Choroid plexus epithelial cell (primary cell): ENCODE measurements around the gene PGM3.

Experiments used
- DNase-seq: peaks from one replicate; pipeline ENCODE4 v3.0.0-alpha.2; 2010; ENCODE audit warnings: low read depth
- H3K4me3 ChIP-seq: 2 replicates; pipeline ENCODE4 v1.5.1; 2011; ENCODE audit warnings: low read depth, mild to moderate bottlenecking, control low read depth, low read length, moderate library complexity
- TF ChIP-seq, protein P1 (sequence below): conservative IDR thresholded peaks from 2 replicates; pipeline ENCODE4 v1.5.1; 2011; ENCODE audit warnings: low read depth, mild to moderate bottlenecking, control low read depth, inconsistent platforms, low read length, moderate library complexity

PGM3 gene

GRCh38 chr6:83138118-83138722 lies 54.8 kb downstream of the PGM3 start:
- TF ChIP-seq, protein P1, sequence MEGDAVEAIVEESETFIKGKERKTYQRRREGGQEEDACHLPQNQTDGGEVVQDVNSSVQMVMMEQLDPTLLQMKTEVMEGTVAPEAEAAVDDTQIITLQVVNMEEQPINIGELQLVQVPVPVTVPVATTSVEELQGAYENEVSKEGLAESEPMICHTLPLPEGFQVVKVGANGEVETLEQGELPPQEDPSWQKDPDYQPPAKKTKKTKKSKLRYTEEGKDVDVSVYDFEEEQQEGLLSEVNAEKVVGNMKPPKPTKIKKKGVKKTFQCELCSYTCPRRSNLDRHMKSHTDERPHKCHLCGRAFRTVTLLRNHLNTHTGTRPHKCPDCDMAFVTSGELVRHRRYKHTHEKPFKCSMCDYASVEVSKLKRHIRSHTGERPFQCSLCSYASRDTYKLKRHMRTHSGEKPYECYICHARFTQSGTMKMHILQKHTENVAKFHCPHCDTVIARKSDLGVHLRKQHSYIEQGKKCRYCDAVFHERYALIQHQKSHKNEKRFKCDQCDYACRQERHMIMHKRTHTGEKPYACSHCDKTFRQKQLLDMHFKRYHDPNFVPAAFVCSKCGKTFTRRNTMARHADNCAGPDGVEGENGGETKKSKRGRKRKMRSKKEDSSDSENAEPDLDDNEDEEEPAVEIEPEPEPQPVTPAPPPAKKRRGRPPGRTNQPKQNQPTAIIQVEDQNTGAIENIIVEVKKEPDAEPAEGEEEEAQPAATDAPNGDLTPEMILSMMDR = no peak

DNA sequence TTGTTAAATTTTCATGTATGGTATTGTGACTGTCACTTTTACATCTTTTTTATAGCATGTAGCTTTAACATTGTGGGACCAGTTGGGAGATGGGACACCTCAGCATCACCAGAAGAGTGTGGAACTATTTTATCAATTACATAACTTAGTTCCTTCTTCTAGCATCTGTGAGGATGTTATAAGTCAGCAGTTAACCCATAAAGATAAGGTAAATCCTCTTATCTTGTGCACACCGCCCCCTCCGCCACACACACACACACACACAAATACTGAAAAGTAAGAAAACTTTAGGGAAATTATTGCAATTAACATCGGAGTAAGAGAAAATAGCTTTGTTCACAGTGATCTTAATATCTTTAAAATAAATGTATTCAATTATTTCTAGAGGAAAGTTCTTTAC lies 60.9 kb downstream of the PGM3 start:
- H3K4me3 ChIP-seq = no peak overlapping the region
- no peak for DNase-seq
- TF ChIP-seq, protein P1 = no peak

More at GRCh38 chr6:83138118-83138722, 54.8 kb downstream of the PGM3 start:
- no peak for DNase-seq
- H3K4me3 ChIP-seq = no peak overlapping the region

- DNase-seq = no peak
- no peak overlapping the region for H3K4me3 ChIP-seq
- TF ChIP-seq, protein P1 = no peak
These were observed 65.1 kb downstream of the PGM3 start for GRCh38 chr6:83127976-83128375.

- DNase-seq = no peak
- TF ChIP-seq, protein P1 = no peak
- H3K4me3 ChIP-seq = no peak overlapping the region
These were observed 65.8 kb downstream of the PGM3 start for GRCh38 chr6:83127258-83127657.

DNA sequence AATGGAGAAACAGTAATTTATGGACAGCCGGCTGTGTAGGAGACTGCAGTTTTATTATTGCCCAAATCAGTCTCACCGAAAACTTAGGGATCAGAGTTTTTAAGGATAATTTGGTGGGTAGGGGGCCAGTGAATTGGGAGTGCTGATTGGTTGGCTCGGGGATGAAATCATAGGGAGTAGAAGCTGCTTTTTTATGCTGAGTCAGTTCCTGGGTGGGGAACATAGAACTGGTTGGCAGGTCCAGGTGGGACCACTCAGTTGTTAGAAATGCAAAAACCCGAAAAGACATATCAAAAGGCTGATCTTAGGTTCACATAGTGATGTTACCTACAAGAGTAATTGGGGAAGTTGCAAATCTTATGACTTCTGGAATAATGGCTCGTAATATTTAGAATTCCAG lies 66.3 kb downstream of the PGM3 start:
- TF ChIP-seq, protein P1 = no peak
- no peak overlapping the region for H3K4me3 ChIP-seq
- no peak for DNase-seq

- no peak overlapping the region for H3K4me3 ChIP-seq
- TF ChIP-seq, protein P1 = no peak
- no peak for DNase-seq
These were observed 66.8 kb downstream of the PGM3 start for GRCh38 chr6:83126223-83126622.

GRCh38 chr6:83125425-83125824 lies 67.6 kb downstream of the PGM3 start:
- TF ChIP-seq, protein P1 = no peak
- H3K4me3 ChIP-seq = no peak overlapping the region
- no peak for DNase-seq
